Measurements from ENCODE around the gene ACTL10. TPM values are rescaled to one million over a fixed set of nuclear protein-coding genes. Genes with fewer than 3 reads are reported as not detected.

ACTL10 gene
- total RNA-seq, 1 donor from 2014 or later: not detected

DNA sequence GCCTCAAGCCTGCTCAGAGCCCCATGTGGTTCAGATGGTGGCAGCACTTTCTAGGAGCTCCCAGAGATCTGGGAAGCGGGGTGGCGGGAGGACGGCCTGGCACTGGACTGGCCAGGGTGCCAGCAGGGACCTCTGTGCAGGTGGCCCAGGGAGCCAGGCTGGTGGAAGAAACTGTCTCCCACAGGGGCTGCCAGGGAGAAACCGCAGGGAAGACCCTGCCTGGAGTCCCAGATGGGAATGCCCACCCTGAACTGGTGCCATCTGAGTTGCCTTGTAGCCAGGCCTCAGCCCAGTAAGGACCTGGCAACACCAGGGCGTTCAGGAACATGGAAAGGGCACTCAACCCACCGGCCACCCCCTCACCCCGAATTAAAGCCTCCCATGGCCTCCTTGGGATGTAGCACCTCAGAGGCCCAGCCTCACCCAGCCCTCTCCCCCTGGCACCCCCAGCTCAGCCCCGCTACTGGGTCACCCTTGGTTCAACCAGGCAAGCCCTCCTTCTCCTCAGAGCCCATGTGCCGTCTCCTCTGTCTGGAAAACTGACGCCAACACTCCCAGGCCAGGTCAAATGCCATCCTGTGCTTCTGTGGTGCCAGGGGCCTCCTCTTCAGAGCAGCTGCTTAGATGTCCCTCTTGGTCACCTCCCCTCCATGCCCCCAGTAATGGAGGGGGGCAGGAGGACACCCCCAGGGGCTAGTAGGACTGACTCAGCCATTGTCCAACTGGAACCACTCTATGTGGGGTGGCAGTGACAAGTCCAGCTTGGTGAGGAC is 10.5 kb upstream of the ACTL10 start:
- TF ChIP-seq, protein P1, sequence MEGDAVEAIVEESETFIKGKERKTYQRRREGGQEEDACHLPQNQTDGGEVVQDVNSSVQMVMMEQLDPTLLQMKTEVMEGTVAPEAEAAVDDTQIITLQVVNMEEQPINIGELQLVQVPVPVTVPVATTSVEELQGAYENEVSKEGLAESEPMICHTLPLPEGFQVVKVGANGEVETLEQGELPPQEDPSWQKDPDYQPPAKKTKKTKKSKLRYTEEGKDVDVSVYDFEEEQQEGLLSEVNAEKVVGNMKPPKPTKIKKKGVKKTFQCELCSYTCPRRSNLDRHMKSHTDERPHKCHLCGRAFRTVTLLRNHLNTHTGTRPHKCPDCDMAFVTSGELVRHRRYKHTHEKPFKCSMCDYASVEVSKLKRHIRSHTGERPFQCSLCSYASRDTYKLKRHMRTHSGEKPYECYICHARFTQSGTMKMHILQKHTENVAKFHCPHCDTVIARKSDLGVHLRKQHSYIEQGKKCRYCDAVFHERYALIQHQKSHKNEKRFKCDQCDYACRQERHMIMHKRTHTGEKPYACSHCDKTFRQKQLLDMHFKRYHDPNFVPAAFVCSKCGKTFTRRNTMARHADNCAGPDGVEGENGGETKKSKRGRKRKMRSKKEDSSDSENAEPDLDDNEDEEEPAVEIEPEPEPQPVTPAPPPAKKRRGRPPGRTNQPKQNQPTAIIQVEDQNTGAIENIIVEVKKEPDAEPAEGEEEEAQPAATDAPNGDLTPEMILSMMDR (IDR thresholded peaks at IDR 0.05; ENCODE audit: unreplicated experiment): no peak
- Mint-ChIP-seq H3K4me3 (ENCODE audit: unreplicated experiment) (no peak overlapping the region), H3K36me3 (ENCODE audit: low read depth, unreplicated experiment) (no peaks in the 10 kb centered on the region), H3K9me3 (ENCODE audit: unreplicated experiment) (no peaks in the 10 kb centered on the region), H3K4me1 (ENCODE audit: unreplicated experiment) (peaks cover 4% of the 10 kb centered on the region), H3K27me3 (ENCODE audit: unreplicated experiment) (peaks cover 8% of the 10 kb centered on the region), H3K27ac (ENCODE audit: unreplicated experiment) (no peak overlapping the region)
- DNase-seq (ENCODE audit: low spot score): no peak

DNA sequence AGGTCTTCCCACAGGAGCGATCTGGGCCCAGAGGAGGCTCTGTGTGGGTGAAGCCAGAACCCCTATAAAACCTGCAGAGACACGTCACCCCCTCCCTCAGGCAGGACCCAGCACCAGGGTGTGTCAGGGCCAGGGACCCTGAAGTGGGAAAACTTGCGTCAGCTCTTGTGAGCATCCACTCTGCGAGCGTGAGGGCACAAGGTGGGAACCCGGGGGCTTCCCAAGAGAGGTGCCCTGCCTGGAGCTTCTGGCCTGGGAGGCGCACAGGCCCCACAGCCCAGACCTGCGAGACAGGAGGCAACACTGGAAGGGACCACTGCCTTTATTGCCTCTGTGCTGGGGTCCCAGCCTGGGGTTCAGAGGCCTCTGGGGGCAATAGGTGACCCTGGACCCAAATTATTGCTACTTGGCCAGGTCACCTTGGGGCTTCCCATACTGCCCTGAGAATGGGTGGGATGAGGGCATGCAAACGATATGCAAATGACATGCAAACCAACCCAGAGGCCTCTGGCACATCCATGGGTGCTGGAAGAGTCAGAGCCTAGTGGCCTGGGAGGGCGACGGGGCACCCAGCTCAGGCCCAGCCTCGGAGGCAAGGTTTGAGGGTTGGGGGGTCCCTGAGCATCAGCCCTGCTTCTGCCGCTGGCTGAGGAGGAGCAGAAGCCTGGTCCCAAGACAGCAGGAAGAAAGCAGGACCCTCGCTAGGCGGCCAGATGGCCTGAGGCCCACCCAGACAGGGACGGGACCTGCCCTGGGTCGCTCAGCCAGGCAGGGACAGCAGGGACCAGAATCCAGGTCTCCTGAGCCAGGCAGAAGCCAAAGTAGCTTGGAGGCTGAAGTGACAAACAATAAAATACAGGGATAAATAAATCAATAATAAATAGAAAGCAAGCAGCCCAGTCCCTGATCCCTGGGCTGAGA is 9.7 kb upstream of the ACTL10 start:
- H3K9me3 Mint-ChIP-seq (ENCODE audit: unreplicated experiment): no peaks in the 10 kb centered on the region
- no peak for DNase-seq (ENCODE audit: low spot score)
- peaks cover 14% of the 10 kb centered on the region for H3K27me3 Mint-ChIP-seq (ENCODE audit: unreplicated experiment)
- no peak overlapping the region for H3K27ac Mint-ChIP-seq (ENCODE audit: unreplicated experiment)
- H3K4me1 Mint-ChIP-seq (ENCODE audit: unreplicated experiment): peaks cover 4% of the 10 kb centered on the region
- no peaks in the 10 kb centered on the region for H3K36me3 Mint-ChIP-seq (ENCODE audit: low read depth, unreplicated experiment)
- TF ChIP-seq, protein P1 (IDR thresholded peaks at IDR 0.05; ENCODE audit: unreplicated experiment): no peak
- no peak overlapping the region for H3K4me3 Mint-ChIP-seq (ENCODE audit: unreplicated experiment)

DNA sequence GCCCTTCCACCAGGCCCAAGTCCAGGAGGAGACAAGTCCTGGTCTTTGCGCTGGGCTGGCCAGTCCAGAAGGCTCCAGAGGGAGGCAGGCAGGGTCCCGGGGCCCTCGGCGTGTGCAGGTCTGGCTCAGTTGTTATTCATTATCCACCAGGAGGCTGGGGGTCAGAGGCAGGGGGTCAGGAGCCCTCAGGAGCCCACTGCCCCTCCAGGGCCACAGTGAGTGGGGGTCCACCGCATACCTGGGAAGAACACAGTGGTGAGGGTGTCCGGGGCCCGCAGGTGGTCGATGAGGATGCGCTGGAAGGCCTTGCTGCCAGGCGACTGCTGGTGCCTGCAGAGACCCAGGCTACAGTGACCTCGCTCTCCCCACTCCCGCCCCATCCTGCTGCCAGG is 9.0 kb upstream of the ACTL10 start:
- DNase-seq (ENCODE audit: low spot score): no peak

DNA sequence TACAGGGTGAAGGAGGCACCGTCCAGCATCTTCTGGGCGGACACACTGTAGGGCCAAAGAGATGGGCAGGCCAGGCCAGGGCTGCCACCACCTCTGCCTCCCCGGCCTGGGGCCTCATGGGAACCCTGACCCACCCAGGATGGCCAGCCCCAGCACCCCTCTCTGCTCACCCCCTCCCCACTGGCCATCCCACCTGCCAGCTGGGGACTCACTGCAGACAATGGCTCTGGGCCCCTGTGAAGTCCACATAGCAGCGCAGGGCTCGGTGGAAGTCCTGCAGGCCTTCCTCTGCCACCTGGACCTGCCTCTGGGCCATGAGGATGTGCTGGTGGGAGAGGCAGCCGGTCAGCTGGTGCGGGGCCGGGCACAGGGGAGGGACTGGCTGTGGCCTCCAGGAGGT is 8.2 kb upstream of the ACTL10 start:
- no peak overlapping the region for H3K27ac Mint-ChIP-seq (ENCODE audit: unreplicated experiment)
- no peak for DNase-seq (ENCODE audit: low spot score)
- TF ChIP-seq, protein P1 (IDR thresholded peaks at IDR 0.05; ENCODE audit: unreplicated experiment): no peak

More for the DNA sequence above, 9.0 kb upstream of the ACTL10 start:
- TF ChIP-seq, protein P1 (IDR thresholded peaks at IDR 0.05; ENCODE audit: unreplicated experiment): no peak
- Mint-ChIP-seq H3K27me3 (ENCODE audit: unreplicated experiment) (peaks cover 15% of the 10 kb centered on the region), H3K4me1 (ENCODE audit: unreplicated experiment) (peaks cover 5% of the 10 kb centered on the region), H3K9me3 (ENCODE audit: unreplicated experiment) (no peaks in the 10 kb centered on the region), H3K4me3 (ENCODE audit: unreplicated experiment) (no peak overlapping the region), H3K27ac (ENCODE audit: unreplicated experiment) (no peak overlapping the region), H3K36me3 (ENCODE audit: low read depth, unreplicated experiment) (no peaks in the 10 kb centered on the region)

More for the DNA sequence above, 8.2 kb upstream of the ACTL10 start:
- H3K36me3 Mint-ChIP-seq (ENCODE audit: low read depth, unreplicated experiment): no peaks in the 10 kb centered on the region
- peaks cover 7% of the 10 kb centered on the region for H3K4me1 Mint-ChIP-seq (ENCODE audit: unreplicated experiment)
- no peak overlapping the region for H3K4me3 Mint-ChIP-seq (ENCODE audit: unreplicated experiment)
- no peaks in the 10 kb centered on the region for H3K9me3 Mint-ChIP-seq (ENCODE audit: unreplicated experiment)
- peaks cover 16% of the 10 kb centered on the region for H3K27me3 Mint-ChIP-seq (ENCODE audit: unreplicated experiment)

All from endothelial cell (in vitro differentiated cells).